Measurements from ENCODE around the gene POC1B.

DNA sequence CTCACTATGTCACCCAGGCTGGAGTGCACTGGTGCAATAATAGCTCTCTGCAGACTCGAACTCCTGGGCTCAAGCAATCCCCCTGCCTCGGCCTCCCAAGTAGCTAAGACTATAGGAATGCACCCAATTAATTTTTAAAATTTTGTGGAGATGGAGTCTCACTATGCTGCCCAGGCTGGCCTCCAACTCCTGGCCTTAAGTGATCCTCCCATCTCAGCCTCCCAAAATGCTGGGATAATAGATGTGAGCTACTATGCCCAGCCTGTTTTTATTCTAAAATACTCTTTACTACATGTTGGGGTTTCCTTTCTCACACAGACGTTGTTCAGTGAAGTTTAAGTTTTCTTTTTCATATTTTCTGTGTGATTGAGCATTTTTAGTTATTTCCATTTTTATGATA lies 112.6 kb downstream of the POC1B start:
- TF ChIP-seq, protein P1, sequence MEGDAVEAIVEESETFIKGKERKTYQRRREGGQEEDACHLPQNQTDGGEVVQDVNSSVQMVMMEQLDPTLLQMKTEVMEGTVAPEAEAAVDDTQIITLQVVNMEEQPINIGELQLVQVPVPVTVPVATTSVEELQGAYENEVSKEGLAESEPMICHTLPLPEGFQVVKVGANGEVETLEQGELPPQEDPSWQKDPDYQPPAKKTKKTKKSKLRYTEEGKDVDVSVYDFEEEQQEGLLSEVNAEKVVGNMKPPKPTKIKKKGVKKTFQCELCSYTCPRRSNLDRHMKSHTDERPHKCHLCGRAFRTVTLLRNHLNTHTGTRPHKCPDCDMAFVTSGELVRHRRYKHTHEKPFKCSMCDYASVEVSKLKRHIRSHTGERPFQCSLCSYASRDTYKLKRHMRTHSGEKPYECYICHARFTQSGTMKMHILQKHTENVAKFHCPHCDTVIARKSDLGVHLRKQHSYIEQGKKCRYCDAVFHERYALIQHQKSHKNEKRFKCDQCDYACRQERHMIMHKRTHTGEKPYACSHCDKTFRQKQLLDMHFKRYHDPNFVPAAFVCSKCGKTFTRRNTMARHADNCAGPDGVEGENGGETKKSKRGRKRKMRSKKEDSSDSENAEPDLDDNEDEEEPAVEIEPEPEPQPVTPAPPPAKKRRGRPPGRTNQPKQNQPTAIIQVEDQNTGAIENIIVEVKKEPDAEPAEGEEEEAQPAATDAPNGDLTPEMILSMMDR (conservative IDR thresholded peaks at IDR 0.05; ENCODE audit: low read depth, low read length): no peak
- TF ChIP-seq EZH2 (IDR thresholded peaks at IDR 0.05; ENCODE audit: borderline replicate concordance, low read depth, low read length, poor library complexity, severe bottlenecking): no peak

All from A673 (cell line).